Activated B cell treated with CpG ODN at 0.5 μM for 24 hours (primary cell): ENCODE results near the gene LIN9. TPM values are rescaled to one million over a fixed set of nuclear protein-coding genes. Genes with fewer than 3 reads are reported as not detected.
"Not testable (repeated sequence)": the region's sequence is repeated elsewhere in the genome, so short reads cannot be mapped to it uniquely, and the experiment has no call there.

Source experiments
- ATAC-seq: fragments of 200-7000 bp; cut with Tn5 transposase; one replicate; pipeline ENCODE4 v1.10.0; 2021; ENCODE audit warnings: low read depth, mild to moderate bottlenecking, moderate library complexity
- CTCF ChIA-PET: fragments of 350-600 bp; sonication (Branson Sonifier 250); formaldehyde crosslinking; loops from one replicate; lab custom pipeline; 2021; ENCODE audit warnings: antibody characterized with exemption; lab: Charles Lee
- POLR2A ChIA-PET: fragments of 350-600 bp; sonication (Branson Sonifier 250); formaldehyde crosslinking; loops from one replicate; lab custom pipeline; 2021; ENCODE audit warnings: antibody characterized with exemption; lab: Charles Lee
- DNase-seq: peaks from one replicate; pipeline ENCODE4 v3.0.0; 2022
- H3K27ac Mint-ChIP-seq: one replicate; pipeline ENCODE4 v1.8.0; 2020; ENCODE audit warnings: mixed read lengths
- H3K27me3 Mint-ChIP-seq: one replicate; pipeline ENCODE4 v1.8.0; 2021; ENCODE audit warnings: mixed read lengths
- H3K36me3 Mint-ChIP-seq: one replicate; pipeline ENCODE4 v1.8.0; 2021; ENCODE audit warnings: low read depth, mixed read lengths
- H3K4me1 Mint-ChIP-seq: one replicate; pipeline ENCODE4 v1.8.0; 2021; ENCODE audit warnings: mixed read lengths
- H3K4me3 Mint-ChIP-seq: one replicate; pipeline ENCODE4 v1.8.0; 2020; ENCODE audit warnings: mild to moderate bottlenecking, mixed read lengths
- H3K9me3 Mint-ChIP-seq: one replicate; pipeline ENCODE4 v1.8.0; 2020; ENCODE audit warnings: mixed read lengths
- CTCF ChIP-seq: fragments of 200-600 bp; IDR thresholded peaks from one replicate; pipeline ENCODE4 v1.8.0; 2022; ENCODE audit warnings: antibody characterized with exemption, mild to moderate bottlenecking
- intact Hi-C: fragments of 100-400 bp; cut with micrococcal nuclease; formaldehyde crosslinking; loops from one replicate; pipeline ENCODE4 v1.15.1; 2024
- total RNA-seq: library from RNA; stranded (reverse); gene quantifications from 2 replicates; pipeline ENCODE4 v1.2.3, GENCODE V29; 2022

LIN9 gene
- total RNA-seq, 1 donor from 2014 or later, result 4.5 TPM

DNA sequence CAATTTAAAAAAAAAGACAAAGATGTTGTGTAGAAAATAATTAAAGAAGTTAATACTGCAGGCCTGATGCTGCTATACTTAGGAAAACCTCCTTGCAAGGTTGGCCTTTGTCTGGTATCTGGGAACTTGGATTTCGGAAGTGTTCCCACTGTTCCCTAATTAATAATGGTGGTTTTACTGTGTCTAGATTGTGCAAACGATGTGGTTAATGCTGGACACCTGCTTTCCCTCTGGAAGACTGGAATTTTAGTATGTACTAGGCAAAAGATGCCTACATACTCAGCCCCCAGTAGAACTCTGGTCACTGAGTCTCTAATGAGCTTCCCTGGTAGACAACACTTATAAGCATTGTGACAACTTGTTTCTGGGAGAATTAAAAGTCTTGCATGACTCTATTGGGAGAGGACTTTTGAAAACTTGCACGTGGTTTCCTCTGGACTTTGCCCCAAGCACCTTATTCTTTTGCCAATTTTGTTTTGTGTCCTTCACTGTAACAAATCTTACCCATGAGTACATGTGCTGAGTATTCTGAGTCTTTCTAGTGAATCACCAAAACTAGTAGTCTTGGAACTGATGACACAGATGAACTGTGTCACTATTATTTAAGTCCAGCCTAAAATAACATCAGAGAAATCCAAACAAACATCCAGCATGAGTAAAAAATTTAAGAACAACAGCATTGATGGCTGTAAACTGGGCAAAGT lies 40.4 kb downstream of the LIN9 start:
- no peaks in the 10 kb centered on the region for H3K27me3 Mint-ChIP-seq
- no peaks in the 10 kb centered on the region for H3K9me3 Mint-ChIP-seq
- DNase-seq (no peak), ATAC-seq (no peak)
- POLR2A ChIA-PET, result no interaction called here
- H3K4me3 Mint-ChIP-seq, result no peak overlapping the region
- CTCF ChIA-PET, result no interaction called here
- no peak overlapping the region for H3K27ac Mint-ChIP-seq
- H3K36me3 Mint-ChIP-seq, result peaks cover 10% of the 10 kb centered on the region
- intact Hi-C loops, result no loop called here
- TF ChIP-seq CTCF, result no peak
- H3K4me1 Mint-ChIP-seq, result no peaks in the 10 kb centered on the region

DNA sequence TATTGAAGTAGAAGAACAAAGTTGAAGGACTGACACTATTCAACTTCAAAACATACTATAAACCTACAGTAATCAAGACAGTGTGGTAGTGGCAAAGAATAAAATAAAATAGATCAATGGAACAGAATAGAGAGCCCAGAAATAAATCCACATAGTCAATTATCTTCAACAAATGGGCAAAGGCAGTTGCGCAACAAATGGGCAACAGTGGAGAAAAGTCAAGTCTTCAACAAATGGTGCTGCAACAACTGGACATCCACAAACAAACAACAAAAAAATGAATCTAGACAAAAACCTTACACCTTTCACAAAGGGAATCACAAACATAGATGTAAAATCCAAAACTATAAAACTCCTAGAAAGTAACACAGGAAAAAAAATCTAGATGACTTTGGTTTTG lies 47.1 kb downstream of the LIN9 start:
- DNase-seq (no peak), ATAC-seq (no peak)
- Mint-ChIP-seq H3K4me3 (no peak overlapping the region), H3K27ac (no peak overlapping the region), H3K9me3 (peaks cover 11% of the 10 kb centered on the region), H3K36me3 (peaks cover 35% of the 10 kb centered on the region), H3K27me3 (no peaks in the 10 kb centered on the region), H3K4me1 (no peaks in the 10 kb centered on the region)
- intact Hi-C loops, result no loop called here
- no peak for TF ChIP-seq CTCF
- POLR2A ChIA-PET, result no interaction called here
- CTCF ChIA-PET, result no interaction called here

- no peak for ATAC-seq
- no peak for DNase-seq
- no peak overlapping the region for H3K27ac Mint-ChIP-seq
- no peak for TF ChIP-seq CTCF
- peaks cover 16% of the 10 kb centered on the region for H3K36me3 Mint-ChIP-seq
- H3K4me3 Mint-ChIP-seq, result no peak overlapping the region
- CTCF ChIA-PET, result no interaction called here
- intact Hi-C loops, result no loop called here
- H3K4me1 Mint-ChIP-seq, result peaks cover 4% of the 10 kb centered on the region
- POLR2A ChIA-PET, result no interaction called here
- H3K27me3 Mint-ChIP-seq, result no peaks in the 10 kb centered on the region
- peaks cover 5% of the 10 kb centered on the region for H3K9me3 Mint-ChIP-seq
Observed at GRCh38 chr1:226255380-226255779, 53.6 kb downstream of the LIN9 start.

- Mint-ChIP-seq H3K27me3 (no peaks in the 10 kb centered on the region), H3K4me1 (peaks cover 7% of the 10 kb centered on the region), H3K36me3 (peaks cover 10% of the 10 kb centered on the region), H3K9me3 (no peaks in the 10 kb centered on the region), H3K27ac (no peak overlapping the region), H3K4me3 (no peak overlapping the region)
- CTCF ChIA-PET, result no interaction called here
- no peak for TF ChIP-seq CTCF
- POLR2A ChIA-PET, result no interaction called here
- intact Hi-C loops, result no loop called here
- DNase-seq (no peak), ATAC-seq (no peak)
Observed at GRCh38 chr1:226253933-226254332, 55.0 kb downstream of the LIN9 start.

GRCh38 chr1:226252841-226253240 lies 56.1 kb downstream of the LIN9 start:
- H3K4me3 Mint-ChIP-seq, ATAC-seq, H3K9me3 Mint-ChIP-seq, DNase-seq, H3K27ac Mint-ChIP-seq, CTCF ChIA-PET, H3K27me3 Mint-ChIP-seq, POLR2A ChIA-PET, intact Hi-C loops: not testable (repeated sequence)
- H3K4me1 Mint-ChIP-seq, result peaks cover 10% of the 10 kb centered on the region
- peaks cover 12% of the 10 kb centered on the region for H3K36me3 Mint-ChIP-seq

DNA sequence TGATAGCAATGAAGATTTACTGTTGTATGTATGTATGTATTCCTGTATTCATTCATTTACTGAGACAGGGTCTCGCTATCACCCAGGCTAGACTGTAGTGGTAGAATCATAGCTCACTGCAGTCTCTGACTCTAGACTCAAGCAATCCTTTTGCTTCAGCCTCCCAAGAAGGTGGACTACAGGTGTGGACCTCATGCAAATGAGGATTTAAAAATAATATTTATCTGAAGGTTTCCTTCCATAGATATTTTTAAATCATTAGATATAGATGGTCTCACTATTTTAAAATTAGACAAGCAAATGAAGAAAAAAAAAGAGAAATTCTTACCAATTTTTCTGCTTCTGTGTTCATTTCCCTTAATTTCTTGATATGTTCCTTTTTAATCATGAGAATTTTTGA lies 58.5 kb downstream of the LIN9 start:
- CTCF ChIA-PET, result no interaction called here
- Mint-ChIP-seq H3K27me3 (no peaks in the 10 kb centered on the region), H3K9me3 (no peaks in the 10 kb centered on the region), H3K4me3 (no peak overlapping the region), H3K36me3 (peaks cover 17% of the 10 kb centered on the region), H3K4me1 (peaks cover 10% of the 10 kb centered on the region), H3K27ac (no peak overlapping the region)
- no peak for DNase-seq
- no peak for ATAC-seq
- POLR2A ChIA-PET, result no interaction called here
- no peak for TF ChIP-seq CTCF
- intact Hi-C loops, result no loop called here
